Heart left ventricle (tissue), 16 donors: Measurements from ENCODE around the gene DOK3. TPM values are rescaled to one million over a fixed set of nuclear protein-coding genes. Genes with fewer than 3 reads are reported as not detected.

ENCODE experiments used
- ATAC-seq, 4 donors: fragments of 200-7000 bp; cut with Tn5 transposase; one replicate each; pipeline ENCODE4 v1.9.1; 2020 to 2022; ENCODE audit warnings: moderate library complexity in 4 of 4, mild to moderate bottlenecking in 3 of 4, moderate number of reproducible peaks in 1 of 4
- DNase-seq, 5 donors: peaks; one replicate each; pipeline ENCODE4 v3.0.0-alpha.2; 2020
- H3K27ac ChIP-seq, 12 donors: fragments of 200-600 bp; sonication (generic) in 4 of 12; one replicate each; pipeline versions ENCODE4 v1.5.0 to v1.8.0; 2016 to 2022; ENCODE audit warnings: mild to moderate bottlenecking in 2 of 12
- H3K27me3 ChIP-seq, 9 donors: fragments of 200-600 bp; sonication (generic) in 2 of 9; one replicate each; pipeline versions ENCODE4 v1.5.1 to v1.8.0; 2016 to 2022; ENCODE audit warnings: mild to moderate bottlenecking in 3 of 9
- H3K36me3 ChIP-seq, 9 donors: fragments of 200-600 bp; sonication (generic) in 2 of 9; one replicate each; pipeline versions ENCODE4 v1.5.0 to v1.8.0; 2018 to 2022; ENCODE audit warnings: mild to moderate bottlenecking in 2 of 9
- H3K4me1 ChIP-seq, 12 donors: fragments of 200-600 bp; sonication (generic) in 4 of 12; one replicate each; pipeline versions ENCODE4 v1.5.0 to v1.8.0; 2016 to 2022; ENCODE audit warnings: mild to moderate bottlenecking in 3 of 12
- H3K4me3 ChIP-seq, 12 donors: fragments of 200-600 bp; sonication (generic) in 4 of 12; one replicate each; pipeline versions ENCODE4 v1.5.0 to v1.8.0; 2017 to 2022; ENCODE audit warnings: mild to moderate bottlenecking in 9 of 12, moderate library complexity in 4 of 12
- H3K9me3 ChIP-seq, 12 donors: fragments of 200-600 bp; sonication (generic) in 4 of 12; one replicate each; pipeline versions ENCODE4 v1.5.0 to v1.8.0; 2016 to 2022; ENCODE audit warnings: mild to moderate bottlenecking in 1 of 12
- CTCF ChIP-seq, 12 donors: fragments of 200-600 bp; sonication (generic) in 4 of 12; IDR thresholded peaks; one replicate each; pipeline versions ENCODE4 v1.5.0 to v1.8.0; 2018 to 2022; ENCODE audit warnings: antibody characterized with exemption in 12 of 12, mild to moderate bottlenecking in 5 of 12
- POLR2A ChIP-seq, 2 donors: fragments of 450-650 bp; IDR thresholded peaks; one replicate each; pipeline ENCODE4 v1.6.1; 2017; ENCODE audit warnings: antibody characterized with exemption in 2 of 2, mild to moderate bottlenecking in 2 of 2, moderate library complexity in 2 of 2
- whole genome bisulfite sequencing, 4 donors: extraction: QIAGEN DNeasy Blood & Tissue Kit in 2 of 4; methylation state at CpG; one replicate each; pipeline versions ENCODE4 v1.1.5 to v1.1.7; 2013 to 2018; 5-methylcytosine and 5-hydroxymethylcytosine counted together
- intact Hi-C, 10 donors: fragments of 100-400 bp; cut with DNase I; formaldehyde crosslinking; loops; one replicate each; pipeline versions ENCODE4 v1.11.1 to v1.14.2; 2022
- polyA plus RNA-seq, 2 donors: library from polyadenylated mRNA; stranded (reverse); fragments of 200-250 nt; gene quantifications; one replicate each; pipeline ENCODE4 v1.2.3, GENCODE V29; 2013
- total RNA-seq, 9 donors: library from RNA; depleted of rRNA in 2 of 9; stranded (reverse); fragments of >200 nt in 2 of 9; fragmentation: NEBNext Ultra II Directional in 3 of 9; extraction: Animal tissue kit (Norgen Biotek cat#: 25700) in 3 of 9; gene quantifications; one replicate each; pipeline versions ENCODE4 v1.1.0 to v1.2.4, GENCODE V29; 2016 to 2023
- donor health status: ischemic (EF 13 %, LVEDD 7.1; RV severe dilation, severe dysfunction).
- donor health status: healthy with polysubstance abuse.
- donor health status: DM: no; HTN: yes; CAD: no.
- donor health status: DM: no; HTN: no; CAD: no.
- donor health status: ischemic (EF 25% LVEDD 6.9; RV normal size, moderate dysfunction).
- donor health status: ischemic (EF 25% LVEDD 5.7; RV mildly dilated, moderate dysfunction).
- donor health status: healthy.
- donor health status: DM: yes; HTN: yes; CAD: no.
- donor health status: ischemic (EF 35%, LVEDD 5.7; RV mildly dilated, moderate dysfunction).
- donor health status: nonischemic (EF 11% LVEDD 7.7; RV severe dilation, severe dysfunction).
- donor health status: DM: yes; HTN: yes; CAD: no.
- donor health status: PGD.
- donor health status: ischemic (EF 29% LVEDD 5.4; RV normal size, mild dysfunction).
- donor health status: nonischemic (EF 23%, LVEDD 6.1; RV moderate dilation, normal function).

Gene DOK3
- total and polyA plus RNA-seq, 11 donors = 0.77 to 23.8 (median 2.7) TPM

DNA sequence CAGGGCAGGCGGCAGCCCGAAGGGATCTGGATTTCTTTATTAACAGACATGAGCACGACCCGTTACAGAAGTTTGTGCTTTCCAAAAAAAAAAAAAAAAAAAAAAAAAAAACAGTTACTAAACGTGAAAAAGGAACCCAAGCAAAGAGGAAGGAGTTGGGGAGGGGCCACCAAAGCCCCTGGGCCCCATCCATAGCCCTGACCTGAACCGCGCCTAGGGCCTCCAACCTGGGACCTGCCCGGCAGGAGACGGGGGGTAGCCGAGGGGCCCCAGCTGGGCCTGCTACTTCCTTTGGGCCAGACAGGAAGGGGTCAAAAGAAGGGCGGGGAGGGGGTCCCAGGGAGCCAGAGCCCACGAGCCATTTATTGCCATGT lies 53.0 kb downstream of the DOK3 start:
- peak overlapping the region in 7 of 12 donors; percentile 56 to 71 (median 66) for H3K4me3 ChIP-seq
- 32 to 35% (median 35%) methylated on average over 12 of the region's 12 CpGs for WGBS, 4 donors
- peaks cover 0 to 25% (median 11%) of the 10 kb centered on the region in 9 donors for H3K36me3 ChIP-seq
- H3K9me3 ChIP-seq = no peaks in the 10 kb centered on the region
- peaks cover 0 to 52% (median 25%) of the 10 kb centered on the region in 12 donors for H3K4me1 ChIP-seq
- DNase-seq (peak in 1 of 5 donors; percentile 63), ATAC-seq (peak in 1 of 4 donors; percentile 1)
- peaks cover 0 to 12% (median 0%) of the 10 kb centered on the region in 9 donors for H3K27me3 ChIP-seq
- intact Hi-C loops = loop anchor here in 8 of 10 donors (1.0 to 10.0 kb wide), 4 partner anchors 41 to 142 kb away; partner anchors contain the start of genes MXD3 (in 5 of the 8) and PDLIM7 (in 3 of the 8)
- TF ChIP-seq CTCF (IDR thresholded peaks at IDR 0.05) (peak in 3 of 12 donors; percentile 23 to 40 (median 35)), POLR2A (IDR thresholded peaks at IDR 0.05) (no peak)
- peak overlapping the region in 6 of 12 donors; percentile 17 to 76 (median 56) for H3K27ac ChIP-seq

DNA sequence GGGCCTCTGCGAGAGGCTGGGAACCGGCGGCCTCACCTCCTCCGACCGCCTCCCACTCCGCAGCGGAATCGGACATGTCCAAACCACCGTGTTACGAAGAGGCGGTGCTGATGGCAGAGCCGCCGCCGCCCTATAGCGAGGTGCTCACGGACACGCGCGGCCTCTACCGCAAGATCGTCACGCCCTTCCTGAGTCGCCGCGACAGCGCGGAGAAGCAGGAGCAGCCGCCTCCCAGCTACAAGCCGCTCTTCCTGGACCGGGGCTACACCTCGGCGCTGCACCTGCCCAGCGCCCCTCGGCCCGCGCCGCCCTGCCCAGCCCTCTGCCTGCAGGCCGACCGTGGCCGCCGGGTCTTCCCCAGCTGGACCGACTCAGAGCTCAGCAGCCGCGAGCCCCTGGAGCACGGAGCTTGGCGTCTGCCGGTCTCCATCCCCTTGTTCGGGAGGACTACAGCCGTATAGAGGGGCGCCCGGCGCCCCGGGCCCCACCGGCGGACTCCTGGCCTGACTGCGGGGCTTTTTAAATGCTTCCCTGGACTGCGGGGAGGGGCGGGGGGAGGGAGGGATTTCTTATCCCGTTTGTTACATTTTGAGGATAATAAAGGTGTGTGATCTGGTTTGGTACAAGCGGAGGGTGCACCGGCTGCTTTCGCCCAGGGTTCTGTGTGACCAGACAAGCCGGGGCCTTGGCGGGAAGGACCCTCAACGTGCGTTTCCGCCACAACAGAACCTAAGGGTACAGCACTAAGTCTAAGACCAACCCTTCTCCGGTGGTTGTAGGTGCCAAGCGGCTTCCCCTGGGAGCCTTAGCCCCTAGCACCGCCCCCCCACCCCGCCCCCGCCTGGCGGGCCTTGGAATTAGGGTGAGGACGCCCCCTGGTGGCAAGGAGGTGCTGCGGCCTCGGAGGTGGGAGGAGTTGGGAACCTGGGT lies 53.7 kb downstream of the DOK3 start:
- Histone ChIP-seq H3K27me3 (peaks cover 0 to 13% (median 0%) of the 10 kb centered on the region in 9 donors), H3K36me3 (peaks cover 0 to 25% (median 11%) of the 10 kb centered on the region in 9 donors), H3K4me1 (peaks cover 0 to 50% (median 23%) of the 10 kb centered on the region in 12 donors), H3K9me3 (no peaks in the 10 kb centered on the region), H3K27ac (peak overlapping the region in 11 of 12 donors; percentile 59 to 83 (median 69)), H3K4me3 (peak overlapping the region; percentile 48 to 81 (median 64))
- intact Hi-C loops = loop anchor here (1.0 to 10.0 kb wide), 12 partner anchors 29 to 141 kb away; partner anchors contain the start of genes MXD3 (in 5 of the 10), PDLIM7 (in 4 of the 10) and GRK6 (in 1 of the 10)
- TF ChIP-seq POLR2A (IDR thresholded peaks at IDR 0.05) = no peak
- TF ChIP-seq CTCF (IDR thresholded peaks at IDR 0.05) = peak; percentile 88 to 98 (median 94)
- ATAC-seq = peak; percentile 33 to 77 (median 59)
- 1 to 2% (median 1%) methylated on average over 29 to 76 of the region's 76 CpGs for WGBS, 4 donors
- peak; percentile 91 to 95 (median 93) for DNase-seq

GRCh38 chr5:177455036-177455660 lies 54.5 kb downstream of the DOK3 start:
- intact Hi-C loops = loop anchor here in 9 of 10 donors (1.0 to 10.0 kb wide), 11 partner anchors 28 to 140 kb away; partner anchors contain the start of genes MXD3 (in 5 of the 9), PDLIM7 (in 4 of the 9) and GRK6 (in 1 of the 9)
- Histone ChIP-seq H3K27me3 (peaks cover 0 to 17% (median 0%) of the 10 kb centered on the region in 9 donors), H3K4me1 (peaks cover 0 to 57% (median 23%) of the 10 kb centered on the region in 12 donors), H3K27ac (peak overlapping the region in 11 of 12 donors; percentile 60 to 83 (median 69)), H3K36me3 (peaks cover 0 to 25% (median 7%) of the 10 kb centered on the region in 9 donors), H3K9me3 (no peaks in the 10 kb centered on the region), H3K4me3 (peak overlapping the region; percentile 48 to 81 (median 64))
- ATAC-seq (peak in 3 of 4 donors; percentile 16 to 52 (median 49)), DNase-seq (peak; percentile 77 to 90 (median 82))
- TF ChIP-seq CTCF (IDR thresholded peaks at IDR 0.05) = peak; percentile 44 to 89 (median 70)
- no peak for TF ChIP-seq POLR2A (IDR thresholded peaks at IDR 0.05)
- 0 to 1% (median 1%) methylated on average over 21 to 80 of the region's 80 CpGs for WGBS, 4 donors
